ENCODE results near the gene ERBB3. TPM values are rescaled to one million over a fixed set of nuclear protein-coding genes. Genes with fewer than 3 reads are reported as not detected.

Gene ERBB3
- total RNA-seq, 1 experiment from 2014 or later: 56.5 TPM

GRCh38 chr12:56099787-56100186, 19.8 kb downstream of the ERBB3 start:
- H4K20me1 ChIP-seq (ENCODE audit: control insufficient read depth, insufficient read depth, insufficient read length): no peaks in the 10 kb centered on the region
- H2BK12ac ChIP-seq (ENCODE audit: insufficient read length, low read depth, low read length): no peak overlapping the region
- no peaks in the 10 kb centered on the region for H3K4me1 ChIP-seq (ENCODE audit: insufficient read depth, low read length)
- H2BK15ac ChIP-seq (ENCODE audit: low read depth, low read length): no peak overlapping the region
- WGBS (ENCODE audit: extremely low coverage, insufficient read length, low lambda C conversion rate): no CpG with 5 or more reads among the region's 4 CpGs
- Mint-ChIP-seq H3K4me1 (peaks cover 8 to 12% of the 10 kb centered on the region in 2 experiments), H3K27me3 (ENCODE audit: low read depth) (no peaks in the 10 kb centered on the region; the same call in none of the 2 replicates), H3K4me3 (no peak overlapping the region; a peak in 1 of 5 replicates), H3K36me3 (ENCODE audit: insufficient read depth in 1 of 3, low read depth in 3 of 3) (peaks cover 42 to 78% (median 73%) of the 10 kb centered on the region in 3 experiments), H3K9me3 (peaks cover 0 to 3% of the 10 kb centered on the region in 2 experiments; a peak in 1 of 5 replicates), H3K27ac (no peak overlapping the region)
- no peak overlapping the region for H3T11ph ChIP-seq (ENCODE audit: low read length)
- H4K91ac ChIP-seq (ENCODE audit: insufficient read length, low read depth, low read length): no peak overlapping the region
- H2AK5ac ChIP-seq (ENCODE audit: insufficient read length, low read length): no peak overlapping the region
- no peak overlapping the region for H3K56ac ChIP-seq (ENCODE audit: insufficient read length, low read depth, low read length)
- H3K79me2 ChIP-seq (ENCODE audit: insufficient read depth, low read length): peaks cover under 1% of the 10 kb centered on the region; the same call in 1 of the 2 replicates
- no peak overlapping the region for H2BK120ac ChIP-seq (ENCODE audit: low read depth, low read length, poor library complexity, severe bottlenecking)
- no peak overlapping the region for H4K5ac ChIP-seq (ENCODE audit: insufficient read length, low read depth, low read length)
- H3K79me1 ChIP-seq (ENCODE audit: insufficient read depth, low read depth, low read length, poor library complexity, severe bottlenecking): no peaks in the 10 kb centered on the region
- no peak overlapping the region for H3K4ac ChIP-seq (ENCODE audit: low read depth, low read length)
- no peak overlapping the region for H3K27ac ChIP-seq (ENCODE audit: insufficient read length, low read depth, low read length)
- H3K4me2 ChIP-seq (ENCODE audit: insufficient read depth, insufficient read length, low read length): no peak overlapping the region
- H2BK5ac ChIP-seq (ENCODE audit: insufficient read length, low read length): no peak overlapping the region
- DNase-seq: no peak
- H3K27me3 ChIP-seq (ENCODE audit: insufficient read depth, low read length): no peaks in the 10 kb centered on the region
- no peaks in the 10 kb centered on the region for H3K23me2 ChIP-seq (ENCODE audit: insufficient read length, low read depth, low read length, poor library complexity, severe bottlenecking)
- H3K9me3 ChIP-seq (ENCODE audit: control insufficient read depth, low read depth, low read length): no peaks in the 10 kb centered on the region
- H2AFZ ChIP-seq (ENCODE audit: low read length): no peak overlapping the region
- TF ChIP-seq CTCF (conservative IDR thresholded peaks at IDR 0.05): no peak
- no peak overlapping the region for H3K14ac ChIP-seq (ENCODE audit: insufficient read depth, low read length)
- no peak overlapping the region for H3K9ac ChIP-seq (ENCODE audit: extremely low read depth, insufficient read length, low read length)
- H3K23ac ChIP-seq (ENCODE audit: insufficient read length, low read depth, low read length): no peak overlapping the region
- no peak overlapping the region for H3K18ac ChIP-seq (ENCODE audit: insufficient read length, low read depth, low read length)
- no peak overlapping the region for H4K8ac ChIP-seq (replicated peaks; ENCODE audit: insufficient read length, low read depth, low read length)
- H2BK20ac ChIP-seq (ENCODE audit: low read depth, low read length, poor library complexity, severe bottlenecking): no peak overlapping the region
